IMR-90 (cell line): ENCODE measurements around the gene HLA-DRB1. TPM values are rescaled to one million over a fixed set of nuclear protein-coding genes. Genes with fewer than 3 reads are reported as not detected.

ENCODE experiments used
- ATAC-seq: fragments of 200-7000 bp; cut with Tn5 transposase; 2 replicates; pipeline ENCODE4 v1.9.1; 2020; ENCODE audit warnings: low read depth, mild to moderate bottlenecking, moderate library complexity
- BruUV-seq: library from RNA; stranded (reverse); fragments of 400-500 nt; replicated peaks from 2 replicates; lab custom pipeline; 2021; lab: Mats Ljungman, UMichigan
- CTCF ChIA-PET: fragments of 300-600 bp; formaldehyde crosslinking; extraction: SDS; loops from one replicate; lab custom pipeline; 2021; ENCODE audit warnings: antibody characterized with exemption; lab: Yijun Ruan, JAX
- POLR2A ChIA-PET: fragments of 300-600 bp; sonication (Branson Sonifier 250); formaldehyde crosslinking; loops from one replicate; lab custom pipeline; 2022; ENCODE audit warnings: antibody characterized with exemption; ENCODE audit not compliant: unreplicated experiment; lab: Charles Lee
- DNase-seq: peaks from one replicate; pipeline ENCODE4 v3.0.0; 2013
- H2AFZ ChIP-seq: replicated peaks from 2 replicates; pipeline ENCODE3; 2013; ENCODE audit warnings: low read length, mild to moderate bottlenecking; ENCODE audit not compliant: poor library complexity
- H2AK5ac ChIP-seq: 2 replicates; pipeline ENCODE4 v1.6.1; 2013; ENCODE audit warnings: low read depth, low read length, inconsistent platforms
- H2AK9ac ChIP-seq: replicated peaks from 2 replicates; pipeline ENCODE3; 2013; ENCODE audit warnings: mild to moderate bottlenecking, low read depth, low read length, moderate library complexity; ENCODE audit not compliant: poor library complexity
- H2BK120ac ChIP-seq: 2 replicates; pipeline ENCODE4 v1.6.1; 2013; ENCODE audit warnings: low read depth, low read length, inconsistent platforms
- H2BK15ac ChIP-seq: 3 replicates; pipeline ENCODE4 v1.6.1; 2013; ENCODE audit warnings: low read depth, low read length, inconsistent platforms
- H2BK20ac ChIP-seq: 2 replicates; pipeline ENCODE4 v1.6.1; 2013; ENCODE audit warnings: low read depth, mild to moderate bottlenecking, inconsistent platforms, low read length, moderate library complexity
- H2BK5ac ChIP-seq: 2 replicates; pipeline ENCODE4 v1.6.1; 2013; ENCODE audit warnings: mild to moderate bottlenecking, low read depth, low read length, inconsistent platforms; ENCODE audit not compliant: poor library complexity, severe bottlenecking
- H3K14ac ChIP-seq: replicated peaks from 2 replicates; pipeline ENCODE4 v1.6.1; 2013; ENCODE audit warnings: low read depth, low read length, inconsistent platforms
- H3K18ac ChIP-seq: 2 replicates; pipeline ENCODE4 v1.6.1; 2013; ENCODE audit warnings: low read depth, low read length, control low read depth
- H3K23ac ChIP-seq: 2 replicates; pipeline ENCODE4 v1.6.1; 2013; ENCODE audit warnings: low read depth, low read length, inconsistent platforms
- H3K27ac ChIP-seq: 2 replicates; pipeline ENCODE4 v1.5.1; 2013; ENCODE audit warnings: mild to moderate bottlenecking, control low read depth, low read length; ENCODE audit not compliant: insufficient read depth
- H3K27me3 ChIP-seq: 2 replicates; pipeline ENCODE4 v1.6.1; 2013; ENCODE audit warnings: low read length; ENCODE audit not compliant: control insufficient read depth, insufficient read depth
- H3K36me3 ChIP-seq: 2 replicates; pipeline ENCODE4 v1.6.1; 2013; ENCODE audit warnings: low read length, mixed read lengths; ENCODE audit not compliant: control insufficient read depth, insufficient read depth
- H3K4ac ChIP-seq: 2 replicates; pipeline ENCODE4 v1.6.1; 2013; ENCODE audit warnings: low read depth, low read length, inconsistent platforms
- H3K4me1 ChIP-seq: 2 replicates; pipeline ENCODE4 v1.6.1; 2013; ENCODE audit warnings: low read length, mixed read lengths; ENCODE audit not compliant: control insufficient read depth, insufficient read depth
- H3K4me2 ChIP-seq: 2 replicates; pipeline ENCODE4 v1.6.1; 2013; ENCODE audit warnings: low read depth, mild to moderate bottlenecking, control low read depth, low read length, moderate library complexity
- H3K4me3 ChIP-seq: 2 replicates; pipeline ENCODE4 v1.5.1; 2013; ENCODE audit warnings: low read depth, mild to moderate bottlenecking, control low read depth, low read length, moderate library complexity; ENCODE audit not compliant: insufficient read depth
- H3K56ac ChIP-seq: 2 replicates; pipeline ENCODE4 v1.6.1; 2013; ENCODE audit warnings: low read length, inconsistent platforms; ENCODE audit not compliant: insufficient read depth; ENCODE audit errors: extremely low read depth
- H3K79me1 ChIP-seq, 2 experiments: 2 replicates each; pipeline ENCODE4 v1.6.1; 2013; ENCODE audit warnings: low read length in 2 of 2, inconsistent platforms in 1 of 2, low read depth in 1 of 2
- H3K9ac ChIP-seq: 2 replicates; pipeline ENCODE4 v1.6.1; 2013; ENCODE audit warnings: low read depth, low read length, control low read depth
- H3K9me1 ChIP-seq: 2 replicates; pipeline ENCODE4 v1.6.1; 2013; ENCODE audit warnings: low read length, inconsistent platforms; ENCODE audit not compliant: insufficient read depth
- H3K9me3 ChIP-seq: 2 replicates; pipeline ENCODE4 v1.6.1; 2013; ENCODE audit warnings: low read length; ENCODE audit not compliant: control insufficient read depth, insufficient read depth
- H4K20me1 ChIP-seq: 2 replicates; pipeline ENCODE4 v1.6.1; 2013; ENCODE audit warnings: low read length, inconsistent platforms; ENCODE audit not compliant: insufficient read depth
- H4K5ac ChIP-seq: 2 replicates; pipeline ENCODE4 v1.6.1; 2013; ENCODE audit warnings: mild to moderate bottlenecking, low read depth, low read length, control low read depth
- H4K8ac ChIP-seq, 2 experiments: 2 replicates each; pipeline ENCODE4 v1.6.1; 2013; ENCODE audit warnings: low read depth in 2 of 2, low read length in 2 of 2, control low read depth in 1 of 2, inconsistent platforms in 1 of 2
- H4K91ac ChIP-seq: 2 replicates; pipeline ENCODE4 v1.6.1; 2013; ENCODE audit warnings: low read depth, low read length, inconsistent platforms; ENCODE audit not compliant: insufficient read depth
- BHLHE40 ChIP-seq: fragments of 150-350 bp; IDR thresholded peaks from 2 replicates; pipeline ENCODE4 v1.6.1; 2016; ENCODE audit warnings: mild to moderate bottlenecking, low read depth, low read length
- CEBPB ChIP-seq: IDR thresholded peaks from 2 replicates; pipeline ENCODE4 v1.6.1; 2012; ENCODE audit warnings: low read depth, low read length, improper control_type of control experiment
- CHD1 ChIP-seq: IDR thresholded peaks from 2 replicates; pipeline ENCODE4 v1.6.1; 2012; ENCODE audit warnings: low read depth, low read length, improper control_type of control experiment
- MAFK ChIP-seq: IDR thresholded peaks from 2 replicates; pipeline ENCODE4 v1.6.1; 2012; ENCODE audit warnings: low read depth, low read length, improper control_type of control experiment
- MXI1 ChIP-seq: IDR thresholded peaks from 2 replicates; pipeline ENCODE4 v1.6.1; 2012; ENCODE audit warnings: low read depth, mild to moderate bottlenecking, low read length, moderate library complexity, borderline replicate concordance
- RCOR1 ChIP-seq: IDR thresholded peaks from 2 replicates; pipeline ENCODE4 v1.6.1; 2012; ENCODE audit warnings: mild to moderate bottlenecking, low read length, improper control_type of control experiment; ENCODE audit not compliant: insufficient replicate concordance
- RFX5 ChIP-seq: IDR thresholded peaks from 2 replicates; pipeline ENCODE4 v1.8.0; 2012; ENCODE audit warnings: low read depth, mild to moderate bottlenecking, low read length, moderate library complexity
- WGBS, 2 experiments: methylation state at CpG; one replicate each; pipeline versions ENCODE4 v1.1.5 to v1.1.7; 2013; ENCODE audit warnings: missing lambda C conversion rate in 2 of 2; ENCODE audit not compliant: insufficient read length in 1 of 2; ENCODE audit errors: extremely low coverage in 2 of 2; 5-methylcytosine and 5-hydroxymethylcytosine counted together
- dilution Hi-C: fragments of 300-500 bp; cut with HindIII; formaldehyde crosslinking; loops from one replicate; pipeline ENCODE4 v1.14.3; 2018; ENCODE audit warnings: low sequenced_read_pairs; ENCODE audit not compliant: unreplicated experiment
- in situ Hi-C: fragments of 300-500 bp; cut with MboI; formaldehyde crosslinking; loops from 3 replicates; pipeline ENCODE4 v1.14.3; 2019; ENCODE audit warnings: low sequenced_read_pairs, inconsistent platforms, mixed read lengths
- intact Hi-C: fragments of 100-400 bp; cut with micrococcal nuclease; formaldehyde crosslinking; loops from 2 replicates; pipeline ENCODE4 v1.10.0; 2022
- polyA plus RNA-seq, 3 experiments: library from polyadenylated mRNA; depleted of rRNA; stranded (reverse); fragments of >200 nt; gene quantifications; 2 replicates each; pipeline ENCODE4 v1.2.3, GENCODE V29; 2012; ENCODE audit warnings: low replicate concordance in 1 of 3
- total RNA-seq: library from RNA; depleted of rRNA; stranded (reverse); fragments of >200 nt; gene quantifications from 2 replicates; pipeline ENCODE4 v1.2.3, GENCODE V29; 2012
- TF ChIP-seq, protein P1 (sequence below): fragments of 150-350 bp; IDR thresholded peaks from 2 replicates; pipeline ENCODE4 v1.6.1; 2016; ENCODE audit warnings: low read depth, mild to moderate bottlenecking, low read length, moderate library complexity, borderline replicate concordance
- TF ChIP-seq, protein P2 (sequence below): fragments of 150-350 bp; IDR thresholded peaks from 2 replicates; pipeline ENCODE4 v1.6.1; 2017; ENCODE audit warnings: mild to moderate bottlenecking, antibody characterized with exemption, low read length, low read depth

Gene HLA-DRB1
- total and polyA plus RNA-seq, 2 of the 4 experiments (the other 2 are of a cell fraction) = not detected

DNA sequence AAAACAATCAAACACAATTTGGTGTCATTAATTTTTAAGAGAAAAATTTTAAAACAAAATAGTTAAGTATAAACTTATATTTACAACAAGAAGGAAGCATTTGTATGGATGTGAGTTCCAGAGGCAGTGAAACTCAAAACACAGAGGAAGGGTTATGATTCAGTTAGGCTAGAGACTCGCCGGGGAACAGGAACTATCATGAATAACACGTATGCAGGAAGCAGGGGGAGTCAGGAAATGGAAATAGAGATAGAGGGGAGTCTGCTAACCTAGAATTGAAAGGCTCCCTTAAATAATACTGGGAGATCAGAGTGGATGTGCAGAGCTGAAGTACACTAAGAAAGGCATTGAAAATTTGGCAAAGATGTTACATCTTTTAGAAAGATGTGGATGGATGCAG lies 14.2 kb upstream of the HLA-DRB1 start:
- Histone ChIP-seq H3K36me3 (no peaks in the 10 kb centered on the region), H2BK15ac (no peak overlapping the region), H3K9me1 (no peaks in the 10 kb centered on the region), H4K5ac (no peak overlapping the region), H3K9me3 (no peaks in the 10 kb centered on the region), H3K4me1 (no peaks in the 10 kb centered on the region), H3K27me3 (no peaks in the 10 kb centered on the region), H4K8ac (no peak overlapping the region), H2BK120ac (no peak overlapping the region), H4K20me1 (no peaks in the 10 kb centered on the region), H2AK9ac (no peak overlapping the region), H2AFZ (no peak overlapping the region), H3K27ac (no peak overlapping the region), H3K18ac (no peak overlapping the region), H3K9ac (no peak overlapping the region), H3K4me3 (no peak overlapping the region), H2BK20ac (no peak overlapping the region), H2BK5ac (no peak overlapping the region), H3K14ac (no peak overlapping the region), H3K23ac (no peak overlapping the region), H3K79me1 (no peaks in the 10 kb centered on the region), H3K56ac (no peak overlapping the region), H3K4ac (no peak overlapping the region), H2AK5ac (no peak overlapping the region), H3K4me2 (no peak overlapping the region), H4K91ac (no peak overlapping the region)
- POLR2A ChIA-PET = no interaction called here
- TF ChIP-seq BHLHE40 (no peak), RCOR1 (no peak), CEBPB (no peak), MAFK (no peak), MXI1 (no peak), RFX5 (no peak), CHD1 (no peak)
- TF ChIP-seq, protein P1, sequence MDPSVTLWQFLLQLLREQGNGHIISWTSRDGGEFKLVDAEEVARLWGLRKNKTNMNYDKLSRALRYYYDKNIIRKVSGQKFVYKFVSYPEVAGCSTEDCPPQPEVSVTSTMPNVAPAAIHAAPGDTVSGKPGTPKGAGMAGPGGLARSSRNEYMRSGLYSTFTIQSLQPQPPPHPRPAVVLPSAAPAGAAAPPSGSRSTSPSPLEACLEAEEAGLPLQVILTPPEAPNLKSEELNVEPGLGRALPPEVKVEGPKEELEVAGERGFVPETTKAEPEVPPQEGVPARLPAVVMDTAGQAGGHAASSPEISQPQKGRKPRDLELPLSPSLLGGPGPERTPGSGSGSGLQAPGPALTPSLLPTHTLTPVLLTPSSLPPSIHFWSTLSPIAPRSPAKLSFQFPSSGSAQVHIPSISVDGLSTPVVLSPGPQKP = no peak
- TF ChIP-seq, protein P2, sequence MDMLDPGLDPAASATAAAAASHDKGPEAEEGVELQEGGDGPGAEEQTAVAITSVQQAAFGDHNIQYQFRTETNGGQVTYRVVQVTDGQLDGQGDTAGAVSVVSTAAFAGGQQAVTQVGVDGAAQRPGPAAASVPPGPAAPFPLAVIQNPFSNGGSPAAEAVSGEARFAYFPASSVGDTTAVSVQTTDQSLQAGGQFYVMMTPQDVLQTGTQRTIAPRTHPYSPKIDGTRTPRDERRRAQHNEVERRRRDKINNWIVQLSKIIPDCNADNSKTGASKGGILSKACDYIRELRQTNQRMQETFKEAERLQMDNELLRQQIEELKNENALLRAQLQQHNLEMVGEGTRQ = no peak
- DNase-seq = no peak
- in situ Hi-C loops (no loop called here), intact Hi-C loops (no loop called here), dilution Hi-C loops (no loop called here)
- ATAC-seq = no peak
- no TSS peak for BruUV-seq
- 6% methylated on average over 3 of the region's 3 CpGs; no CpG with 5 or more reads in 1 of the 2 experiments for WGBS, 2 experiments
- CTCF ChIA-PET = no interaction called here
